Activated T-helper 9 cell treated with anti-CD3 and anti-CD28 coated beads, Interleukin-2, amount 50 U/mL, for 16 hours (primary cell): ENCODE data around the gene RTKN2.

Source experiments
- DNase-seq: peaks from one replicate; pipeline ENCODE4 v3.0.0-alpha.2; 2020; ENCODE audit warnings: low read depth

The RTKN2 gene

DNA sequence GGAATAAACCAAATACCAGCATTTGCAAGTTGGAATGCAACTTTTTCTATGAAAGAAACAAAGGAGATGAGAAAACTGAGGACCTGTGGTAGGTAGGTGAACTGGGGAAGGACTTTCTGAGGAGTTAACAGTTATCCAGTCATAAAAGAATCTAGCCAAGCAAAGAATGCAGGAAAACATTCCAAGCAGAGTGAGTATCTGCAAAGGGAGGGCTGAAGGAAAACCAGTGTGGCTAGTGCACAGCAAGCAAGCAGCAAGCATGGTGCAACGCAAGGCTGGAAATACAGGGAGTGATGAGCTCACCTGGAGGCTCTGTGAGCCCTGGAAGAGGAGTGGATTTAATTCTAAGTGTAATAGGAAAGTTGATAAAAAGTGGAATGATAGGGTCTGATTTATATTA lies 44.0 kb downstream of the RTKN2 start:
- no peak for DNase-seq

DNA sequence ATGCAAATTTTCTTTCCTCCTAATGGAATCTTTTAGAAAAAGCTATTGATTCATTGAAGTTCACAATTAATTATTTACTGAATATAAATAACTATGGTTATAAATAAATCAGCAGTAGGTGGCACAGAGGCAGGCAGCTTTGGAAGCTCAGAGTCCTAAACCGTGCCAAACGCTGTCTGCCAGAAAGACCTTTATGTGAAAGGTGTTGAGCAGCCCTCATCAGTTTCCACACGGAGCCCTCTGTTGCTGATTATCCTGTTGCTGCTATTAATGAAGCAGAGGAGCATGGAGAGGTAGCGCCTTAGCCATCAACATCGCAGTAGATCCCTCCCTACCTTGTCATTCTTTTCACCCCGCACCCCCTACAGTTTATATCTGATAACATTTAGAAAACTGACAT lies 51.0 kb downstream of the RTKN2 start:
- no peak for DNase-seq

- DNase-seq = no peak
Measured at GRCh38 chr10:62214364-62214874, 54.2 kb downstream of the RTKN2 start.

- no peak for DNase-seq
Measured at GRCh38 chr10:62205750-62206399, 62.8 kb downstream of the RTKN2 start.

- no peak for DNase-seq
Measured at GRCh38 chr10:62199584-62199983, 69.1 kb downstream of the RTKN2 start.

DNA sequence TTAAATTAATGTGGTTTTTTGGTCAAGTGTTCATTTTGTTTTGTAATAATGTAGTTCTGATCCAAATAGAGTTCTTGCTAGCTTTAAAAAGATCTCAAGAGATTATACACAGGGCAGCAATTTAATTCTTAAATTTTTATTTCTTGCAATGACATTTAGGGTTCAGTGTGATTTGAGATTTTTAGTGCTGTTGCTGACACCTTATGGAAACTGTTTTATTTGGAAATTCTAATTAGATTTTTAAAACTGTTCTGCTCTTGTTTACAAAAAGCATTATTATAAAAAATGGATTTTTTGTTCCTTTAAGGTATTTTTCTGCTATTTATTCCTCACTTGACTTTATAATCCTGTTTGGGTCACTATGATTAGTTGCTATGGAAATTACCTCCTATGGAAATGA lies 72.1 kb downstream of the RTKN2 start:
- DNase-seq = no peak

- no peak for DNase-seq
Measured at GRCh38 chr10:62195675-62195926, 73.0 kb downstream of the RTKN2 start.

- DNase-seq = no peak
Measured at GRCh38 chr10:62194924-62195674, 73.5 kb downstream of the RTKN2 start.

DNA sequence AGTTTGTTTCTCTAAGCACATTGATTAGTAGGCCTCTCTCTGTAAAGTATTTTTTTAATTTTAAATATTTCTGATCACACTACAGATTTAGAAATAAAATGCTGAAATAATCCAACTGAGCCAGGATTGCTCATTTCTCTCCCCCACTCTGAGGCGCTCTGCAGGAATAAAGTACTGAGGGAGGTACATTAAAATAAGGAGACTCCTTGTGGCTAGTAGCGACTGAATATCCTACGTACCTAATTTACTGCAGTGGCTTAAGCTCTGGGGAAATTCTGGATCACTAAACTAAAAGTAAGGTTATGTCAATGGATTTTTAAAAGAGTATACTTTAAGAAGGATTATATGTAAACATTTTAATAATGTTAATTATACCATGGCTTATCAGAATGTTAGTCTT lies 75.2 kb downstream of the RTKN2 start:
- DNase-seq = no peak

- no peak for DNase-seq
Measured at GRCh38 chr10:62189131-62189530, 79.5 kb downstream of the RTKN2 start.

- DNase-seq = no peak
Measured at GRCh38 chr10:62188021-62188616, 80.5 kb downstream of the RTKN2 start.

GRCh38 chr10:62186999-62187675 lies 81.5 kb downstream of the RTKN2 start:
- no peak for DNase-seq

DNA sequence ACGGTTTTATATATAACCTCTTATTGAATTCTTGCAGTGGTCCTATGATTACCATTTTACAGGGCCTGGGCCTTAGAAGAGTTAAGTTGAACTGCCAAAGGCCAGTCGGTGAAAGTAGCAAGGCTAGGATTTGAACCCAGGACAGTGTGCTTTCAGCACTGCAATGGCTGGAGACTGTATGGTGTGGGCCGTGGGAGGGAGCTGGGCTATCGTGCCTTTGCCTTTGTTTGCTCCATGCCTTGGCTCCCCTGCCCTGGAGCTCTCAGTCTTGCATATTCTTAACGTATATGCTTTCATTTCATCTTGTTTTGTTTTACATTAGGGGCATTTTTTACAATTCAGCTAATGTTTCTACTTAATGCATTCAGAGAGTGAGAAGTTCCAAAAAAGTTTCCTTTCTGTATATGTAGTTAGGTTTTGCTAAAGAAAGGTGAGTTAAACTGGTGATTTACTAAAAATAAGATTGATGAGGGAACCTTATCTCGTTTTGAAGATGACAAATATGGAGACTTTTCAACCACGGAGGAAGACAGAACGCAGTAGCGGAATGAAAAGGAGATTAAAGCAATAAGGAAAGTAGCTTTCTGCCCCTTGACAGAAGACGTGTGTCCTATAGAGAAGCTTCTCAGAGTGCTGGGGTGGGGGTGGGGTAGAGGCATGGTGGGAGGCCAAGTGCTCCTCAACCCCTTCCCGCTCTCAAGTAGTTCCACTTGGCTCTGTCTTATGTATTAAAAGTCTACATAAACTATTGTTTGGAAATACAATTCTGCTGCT lies 82.5 kb downstream of the RTKN2 start:
- DNase-seq = no peak

DNA sequence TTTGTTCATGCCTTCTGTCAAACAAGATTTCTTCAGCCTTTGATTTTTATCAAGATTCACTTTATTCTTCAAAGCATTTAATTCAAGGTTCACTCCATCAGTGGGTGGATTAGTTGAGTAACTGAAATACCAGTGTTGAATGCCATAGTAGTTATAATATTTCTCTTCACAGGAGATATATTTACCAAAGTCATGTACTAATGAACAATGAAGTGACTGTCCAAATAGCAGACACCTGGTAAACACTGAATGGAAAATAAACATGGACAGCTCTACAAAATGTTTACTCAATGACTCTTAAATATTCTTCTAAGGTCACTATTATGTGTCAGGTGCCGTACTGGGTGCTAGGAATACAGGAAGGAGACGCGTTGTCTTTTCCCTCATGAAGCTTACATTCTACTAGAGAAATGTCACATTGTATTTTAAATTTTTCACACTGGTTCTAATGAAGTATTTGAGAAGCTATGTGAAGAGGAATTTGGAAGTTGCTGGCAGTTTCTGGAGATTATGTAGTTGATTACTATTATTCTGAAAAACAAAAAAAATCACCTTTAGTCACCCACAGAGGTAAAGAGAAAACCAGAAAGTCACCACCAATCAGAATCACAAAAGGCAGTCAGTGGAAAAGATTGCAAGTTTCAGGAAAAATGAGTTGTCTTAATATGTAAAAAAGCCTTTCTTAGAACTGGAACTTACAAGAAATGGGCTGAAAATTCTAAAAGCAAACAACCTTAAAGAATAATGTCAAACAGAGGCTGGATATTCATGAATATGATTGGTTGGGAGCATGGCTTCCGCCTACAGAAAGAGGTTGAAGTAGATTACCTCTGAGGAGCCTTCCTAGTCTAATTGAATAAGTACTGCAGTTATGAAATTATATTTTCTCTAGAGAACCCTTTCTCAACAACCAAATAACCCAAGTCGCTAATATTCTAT lies 84.5 kb downstream of the RTKN2 start:
- no peak for DNase-seq

DNA sequence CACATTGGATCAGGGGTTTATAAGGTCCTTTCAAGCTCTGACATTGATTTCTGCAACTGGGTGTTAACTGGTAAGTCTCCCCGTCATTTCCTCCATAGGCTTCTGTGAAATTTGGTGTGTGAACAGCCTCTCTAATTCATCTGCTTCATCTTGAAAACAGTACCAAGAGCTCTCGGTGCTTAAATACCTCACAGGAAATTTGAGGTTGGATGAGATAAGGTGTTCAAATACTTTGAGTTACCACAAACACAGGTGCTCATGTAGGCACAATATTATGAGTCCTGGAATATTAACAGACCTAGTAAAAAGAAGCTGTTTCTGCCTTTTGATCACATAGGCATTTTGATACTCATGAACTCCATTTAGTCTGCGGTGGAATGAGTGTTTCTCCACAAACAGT lies 85.2 kb downstream of the RTKN2 start:
- DNase-seq = no peak

GRCh38 chr10:62182595-62182994 lies 86.0 kb downstream of the RTKN2 start:
- no peak for DNase-seq

DNA sequence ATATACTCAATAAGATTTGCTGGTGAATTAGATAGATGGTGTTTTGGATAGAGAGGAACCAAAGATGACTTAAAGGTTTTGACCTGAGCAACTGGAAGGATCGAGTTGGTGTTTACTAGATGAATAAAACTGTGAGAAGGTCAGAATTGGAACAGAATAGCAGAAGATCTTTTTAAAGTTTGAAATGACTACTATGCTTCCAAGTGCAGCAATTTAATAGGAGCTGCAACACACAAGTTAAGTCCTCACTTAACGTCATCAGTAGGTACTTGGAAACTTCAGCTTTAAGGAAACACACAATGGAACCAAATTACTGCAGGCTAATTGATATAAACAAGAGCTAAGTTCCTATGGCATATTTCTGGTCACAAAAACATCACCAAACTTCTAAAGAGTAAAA lies 86.5 kb downstream of the RTKN2 start:
- no peak for DNase-seq

- DNase-seq = no peak
Measured at GRCh38 chr10:62180677-62181076, 88.0 kb downstream of the RTKN2 start.

DNA sequence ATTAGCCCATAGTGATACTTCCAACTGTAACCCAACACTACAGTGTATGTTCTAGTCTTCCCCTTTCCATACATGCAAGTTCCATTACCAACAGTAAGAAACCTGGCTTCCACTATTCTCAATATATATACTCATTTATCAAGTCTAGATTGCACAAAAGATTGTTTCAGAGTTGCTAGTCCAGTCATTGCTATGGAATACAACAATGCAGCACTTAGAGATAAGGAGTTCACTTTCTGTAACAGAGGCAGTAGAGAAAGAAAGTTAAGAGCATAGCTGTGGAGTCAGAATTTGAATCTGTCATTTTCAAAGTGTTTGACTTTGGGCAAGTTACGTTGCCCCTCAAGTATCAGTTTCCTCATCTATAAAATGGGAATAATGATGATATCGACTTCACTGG lies 90.1 kb downstream of the RTKN2 start:
- no peak for DNase-seq

GRCh38 chr10:62177111-62177510 lies 91.5 kb downstream of the RTKN2 start:
- DNase-seq = no peak

DNA sequence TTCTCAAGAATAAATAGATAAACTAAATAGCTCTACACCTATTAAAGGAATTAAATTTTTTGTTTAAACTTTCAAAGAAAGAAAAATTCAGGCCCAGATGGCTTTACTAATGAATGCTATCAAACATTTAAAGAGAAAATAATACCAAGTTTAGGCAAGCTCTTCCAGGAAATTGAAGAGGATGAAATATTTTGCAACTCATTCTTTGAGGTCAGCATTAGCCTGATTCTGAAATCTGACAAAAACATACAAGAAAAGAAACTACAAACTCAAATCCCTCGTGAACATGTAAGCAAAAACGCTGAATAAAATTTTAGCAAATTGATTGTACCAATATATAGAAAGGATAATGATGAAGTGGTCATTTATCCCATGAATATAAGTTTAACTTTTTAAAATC lies 93.4 kb downstream of the RTKN2 start:
- DNase-seq = no peak
